Cardiac fibroblast (primary cell): ENCODE results near the gene RHBDF1.

Experiments
- DNase-seq, 2 donors: peaks; one replicate each; pipeline versions ENCODE4 v3.0.0 to v3.0.0-alpha.2; 2010; ENCODE audit warnings: low read depth in 2 of 2
- H3K4me3 ChIP-seq, 2 donors: replicated peaks in 1 of 2; 1 replicate in 1 of 2; 2 replicates in 1 of 2; pipeline ENCODE4 v1.5.1; 2011; ENCODE audit warnings: low read depth in 2 of 2, low read length in 2 of 2, mild to moderate bottlenecking in 2 of 2, moderate library complexity in 1 of 2
- TF ChIP-seq, protein P1 (sequence below): IDR thresholded peaks from one replicate; pipeline ENCODE4 v1.5.1; 2011; ENCODE audit warnings: low read depth, mild to moderate bottlenecking, low read length, inconsistent platforms

The RHBDF1 gene

DNA sequence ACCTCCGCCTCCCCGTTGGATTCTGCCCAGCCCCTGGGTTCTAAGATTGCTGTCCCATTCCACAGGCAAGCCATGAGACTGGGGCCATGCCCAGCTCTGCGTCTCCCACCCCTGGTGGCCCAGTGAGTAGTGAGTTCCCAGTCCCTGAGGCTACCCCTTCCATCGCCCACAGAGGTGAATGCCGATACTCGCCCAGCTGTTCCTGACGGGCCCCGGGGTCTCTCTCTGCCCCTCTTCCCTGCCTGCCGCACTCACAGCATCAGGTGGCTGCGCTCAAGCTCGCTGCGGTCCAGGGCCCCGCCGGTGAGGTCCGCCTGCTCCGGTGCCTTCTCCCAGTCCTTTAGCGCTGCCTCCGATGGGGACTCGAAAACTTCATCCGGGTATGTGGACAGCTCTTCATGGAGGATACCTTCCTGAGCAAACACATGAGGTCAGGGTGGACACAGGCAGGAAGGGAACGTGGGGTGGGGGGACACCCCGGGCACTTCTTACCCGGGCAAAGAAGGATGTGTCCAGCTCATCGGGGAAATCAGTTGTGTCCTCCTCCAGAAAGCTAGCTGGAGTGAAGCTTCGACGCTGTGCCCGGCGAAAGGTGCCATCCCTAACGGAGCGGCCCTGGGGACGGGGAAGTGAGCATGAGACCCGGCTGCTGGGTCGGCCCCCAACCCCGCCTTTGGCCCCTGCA, 10.0 kb downstream of the RHBDF1 start:
- DNase-seq: no peak
- no peak overlapping the region for H3K4me3 ChIP-seq
- TF ChIP-seq, protein P1, sequence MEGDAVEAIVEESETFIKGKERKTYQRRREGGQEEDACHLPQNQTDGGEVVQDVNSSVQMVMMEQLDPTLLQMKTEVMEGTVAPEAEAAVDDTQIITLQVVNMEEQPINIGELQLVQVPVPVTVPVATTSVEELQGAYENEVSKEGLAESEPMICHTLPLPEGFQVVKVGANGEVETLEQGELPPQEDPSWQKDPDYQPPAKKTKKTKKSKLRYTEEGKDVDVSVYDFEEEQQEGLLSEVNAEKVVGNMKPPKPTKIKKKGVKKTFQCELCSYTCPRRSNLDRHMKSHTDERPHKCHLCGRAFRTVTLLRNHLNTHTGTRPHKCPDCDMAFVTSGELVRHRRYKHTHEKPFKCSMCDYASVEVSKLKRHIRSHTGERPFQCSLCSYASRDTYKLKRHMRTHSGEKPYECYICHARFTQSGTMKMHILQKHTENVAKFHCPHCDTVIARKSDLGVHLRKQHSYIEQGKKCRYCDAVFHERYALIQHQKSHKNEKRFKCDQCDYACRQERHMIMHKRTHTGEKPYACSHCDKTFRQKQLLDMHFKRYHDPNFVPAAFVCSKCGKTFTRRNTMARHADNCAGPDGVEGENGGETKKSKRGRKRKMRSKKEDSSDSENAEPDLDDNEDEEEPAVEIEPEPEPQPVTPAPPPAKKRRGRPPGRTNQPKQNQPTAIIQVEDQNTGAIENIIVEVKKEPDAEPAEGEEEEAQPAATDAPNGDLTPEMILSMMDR: no peak

DNA sequence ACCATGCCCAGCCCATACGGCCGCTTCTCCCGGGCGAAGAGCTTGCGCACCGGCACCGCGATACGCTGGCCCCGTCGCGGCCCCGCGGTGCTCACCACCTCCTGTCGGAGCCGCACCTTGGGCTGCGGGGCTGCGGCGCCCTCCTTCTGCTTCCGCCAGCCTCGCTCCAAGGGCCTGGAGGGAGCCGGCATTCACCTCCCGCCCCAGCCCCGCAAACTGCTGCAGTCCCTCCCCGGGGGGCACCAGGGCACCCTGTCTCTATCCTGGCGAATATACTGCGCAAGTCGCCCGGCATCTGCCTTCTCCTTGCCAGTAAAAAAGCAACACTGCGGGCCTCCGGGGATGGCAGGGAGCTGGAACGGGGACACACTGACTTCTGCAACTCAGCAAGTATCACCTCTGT, 10.6 kb downstream of the RHBDF1 start:
- no peak for DNase-seq
- no peak overlapping the region for H3K4me3 ChIP-seq
- TF ChIP-seq, protein P1: no peak

DNA sequence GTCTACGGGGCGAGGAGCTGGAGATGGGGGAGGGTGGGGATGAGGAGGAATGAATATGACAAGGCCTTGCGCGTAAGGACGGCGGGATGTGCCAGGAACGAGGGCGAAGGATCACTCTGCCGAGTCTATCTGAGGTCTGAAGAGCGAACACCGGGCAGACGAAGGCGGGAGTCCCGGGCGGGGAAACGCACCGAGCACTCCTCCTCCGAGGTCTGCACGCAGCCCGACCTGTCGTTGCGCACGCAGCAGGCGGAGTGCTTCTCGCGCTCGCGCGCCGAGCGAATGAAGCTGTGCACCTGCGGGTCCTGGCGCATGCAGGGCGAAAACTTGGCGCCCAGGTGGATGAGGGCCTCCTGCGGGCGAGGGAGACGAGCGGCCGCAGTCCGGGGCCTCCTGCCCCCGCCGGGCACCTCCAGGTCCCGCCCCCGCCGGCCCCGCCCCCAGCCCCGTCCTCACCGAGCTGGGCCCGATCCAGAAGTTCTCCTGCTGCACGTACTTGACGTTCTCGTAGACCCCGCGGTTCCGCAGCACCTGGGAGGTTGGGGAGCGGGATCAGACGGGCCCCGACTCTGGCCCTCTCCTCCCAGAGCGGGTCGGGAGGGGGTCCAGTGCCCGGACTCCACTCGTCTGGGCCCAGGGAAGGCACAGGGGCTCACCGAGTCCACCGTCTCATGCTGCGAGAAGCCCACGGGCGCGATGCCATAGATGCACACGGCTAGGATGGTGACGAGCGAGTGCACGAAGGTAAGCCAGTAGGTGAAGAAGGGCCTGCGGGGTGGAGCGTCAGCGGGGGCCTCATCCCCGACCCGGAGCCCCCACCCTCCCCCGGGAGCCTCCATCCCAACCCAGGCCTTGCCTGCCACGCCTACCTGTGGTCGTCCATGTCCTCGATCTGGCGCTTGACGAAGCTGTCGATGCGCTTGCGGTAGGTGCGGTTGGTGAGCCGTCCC, 11.2 kb downstream of the RHBDF1 start:
- no peak overlapping the region for H3K4me3 ChIP-seq
- no peak for DNase-seq
- TF ChIP-seq, protein P1: no peak

DNA sequence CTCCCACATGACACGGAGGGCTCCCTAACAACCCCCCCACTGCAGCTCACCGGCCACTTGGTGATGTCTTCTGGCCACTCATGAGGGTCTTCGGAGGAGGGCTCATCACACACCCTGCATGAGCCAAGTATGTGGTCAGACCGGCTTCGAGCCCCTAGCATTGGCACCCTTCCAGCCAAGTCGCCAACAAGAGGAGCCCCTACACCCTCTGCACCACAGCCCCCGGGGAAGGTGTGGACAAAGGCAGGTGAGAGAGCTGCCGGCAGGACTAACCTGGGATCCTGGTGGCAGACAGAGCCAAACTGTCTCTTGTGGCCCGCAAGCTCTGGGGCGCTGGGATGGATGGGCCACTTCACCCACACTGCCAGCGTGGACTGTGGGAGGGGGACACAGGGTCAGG, 12.3 kb downstream of the RHBDF1 start:
- no peak overlapping the region for H3K4me3 ChIP-seq
- TF ChIP-seq, protein P1: no peak
- no peak for DNase-seq

DNA sequence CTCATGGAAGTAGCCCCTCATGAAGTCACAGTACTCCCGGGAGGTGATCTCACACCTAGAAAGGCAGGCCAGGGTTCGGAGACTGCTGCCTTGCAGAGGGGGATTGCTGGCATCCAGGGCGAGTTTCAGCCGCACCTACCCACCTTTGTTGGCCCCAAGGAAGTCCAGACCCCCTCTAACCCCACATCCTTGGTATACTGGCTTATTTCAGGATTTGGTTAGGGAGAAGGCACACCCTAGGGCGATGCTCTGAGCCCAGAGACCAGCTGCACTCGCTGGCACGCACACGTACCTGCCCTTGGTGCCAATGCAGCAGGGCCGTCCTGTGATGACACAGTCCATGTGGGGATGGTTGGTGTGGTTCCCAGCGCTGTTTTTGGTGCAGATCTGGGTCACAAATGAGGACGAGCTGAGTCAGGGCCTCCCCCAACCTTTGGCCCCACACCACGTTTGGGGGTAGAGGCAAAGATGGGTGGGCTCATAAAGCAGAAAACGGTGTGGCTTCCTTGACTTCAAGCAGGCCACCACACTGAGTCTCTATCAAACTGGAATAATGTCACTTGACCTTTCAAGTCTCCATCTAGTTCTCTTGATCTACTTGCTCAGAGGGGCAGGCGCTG, 12.9 kb downstream of the RHBDF1 start:
- no peak for DNase-seq
- TF ChIP-seq, protein P1: no peak
- H3K4me3 ChIP-seq: no peak overlapping the region

DNA sequence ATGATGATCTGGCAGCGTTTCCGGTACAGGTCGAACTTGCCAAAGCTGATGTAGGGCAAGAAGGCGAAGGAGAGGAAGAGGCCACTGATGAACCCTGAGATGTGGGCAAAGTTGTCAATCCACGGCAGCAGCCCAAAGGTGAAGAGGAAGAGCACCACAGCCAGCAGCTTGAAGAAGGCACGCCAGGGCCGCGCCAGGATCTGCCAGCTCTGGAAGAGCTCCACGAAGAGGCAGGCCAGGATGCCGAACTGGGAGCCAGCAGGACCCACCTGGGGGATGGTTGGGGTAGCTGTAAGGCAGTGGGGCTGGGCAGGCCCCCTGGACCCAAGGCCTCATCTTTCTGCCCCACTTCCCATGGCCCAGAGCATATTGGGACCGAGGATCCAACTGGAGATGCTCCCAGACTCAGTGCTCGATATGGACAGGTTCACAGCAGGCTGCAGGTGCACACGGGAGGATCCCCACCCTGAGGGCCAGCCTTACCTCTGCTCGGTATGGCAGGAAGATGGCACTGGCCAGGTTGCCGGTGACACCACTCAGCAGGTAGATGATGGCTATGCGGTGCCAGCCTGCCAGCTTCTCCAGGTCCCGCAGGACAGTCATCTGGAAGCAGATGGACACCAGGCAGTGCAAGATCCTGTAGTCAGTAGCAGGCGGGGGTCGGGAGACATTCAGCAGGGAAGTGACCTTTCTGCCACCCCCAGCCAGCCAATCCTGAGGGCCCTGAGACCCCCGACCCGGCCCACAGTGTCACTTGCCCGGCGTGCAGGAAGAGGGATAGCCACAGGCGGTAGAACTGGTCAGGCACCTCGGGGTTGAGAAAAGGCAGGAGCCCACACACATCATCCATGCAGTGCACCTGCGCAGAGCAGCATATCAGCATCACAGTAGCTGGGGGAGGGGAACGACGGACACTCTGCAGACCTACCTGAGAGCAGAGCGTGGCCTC, 13.7 kb downstream of the RHBDF1 start:
- H3K4me3 ChIP-seq: no peak overlapping the region
- no peak for DNase-seq
- TF ChIP-seq, protein P1: no peak
